Measurements from ENCODE around the gene IPMK. TPM values are rescaled to one million over a fixed set of nuclear protein-coding genes. Genes with fewer than 3 reads are reported as not detected.
"Not testable (repeated sequence)": the region's sequence is repeated elsewhere in the genome, so short reads cannot be mapped to it uniquely, and the experiment has no call there.

IPMK gene
- total RNA-seq, 1 donor from 2014 or later = 5.7 TPM

DNA sequence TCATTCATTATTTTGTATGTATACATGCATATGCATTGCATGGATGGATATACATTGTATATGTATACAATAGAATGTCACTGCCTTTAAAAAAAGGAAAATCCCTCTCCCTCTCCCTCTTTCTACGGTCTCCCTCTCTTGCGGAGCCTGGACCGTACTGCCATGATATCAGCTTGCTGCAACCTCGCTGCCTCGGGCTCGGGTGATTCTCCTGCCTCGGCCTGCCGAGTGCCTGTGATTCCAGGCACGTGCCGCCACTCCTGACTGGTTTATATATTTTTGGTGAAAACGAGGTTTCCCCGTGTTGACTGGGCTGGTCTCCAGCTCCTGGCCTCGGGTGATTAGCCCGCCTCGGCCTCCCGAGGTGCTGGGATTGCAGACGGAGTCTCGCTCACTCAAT lies 24.4 kb downstream of the IPMK start:
- H3K4me1 ChIP-seq = peaks cover 6% of the 10 kb centered on the region
- intact Hi-C loops (cut with DNase I) = no loop called here
- no peak for TF ChIP-seq CTCF (IDR thresholded peaks at IDR 0.05)
- H3K36me3 ChIP-seq = no peaks in the 10 kb centered on the region
- H3K4me3 ChIP-seq = no peak overlapping the region
- DNase-seq (no peak), ATAC-seq (no peak)
- no peak overlapping the region for H3K27ac ChIP-seq
- no peaks in the 10 kb centered on the region for H3K9me3 ChIP-seq
- H3K27me3 ChIP-seq = no peaks in the 10 kb centered on the region

GRCh38 chr10:58241346-58241745 lies 26.3 kb downstream of the IPMK start:
- no peak for TF ChIP-seq CTCF (IDR thresholded peaks at IDR 0.05)
- Histone ChIP-seq H3K27me3 (no peaks in the 10 kb centered on the region), H3K4me3 (no peak overlapping the region), H3K9me3 (no peaks in the 10 kb centered on the region), H3K36me3 (peaks cover under 1% of the 10 kb centered on the region), H3K27ac (no peak overlapping the region), H3K4me1 (peaks cover 6% of the 10 kb centered on the region)
- DNase-seq = no peak
- ATAC-seq = no peak
- intact Hi-C loops (cut with DNase I) = no loop called here

DNA sequence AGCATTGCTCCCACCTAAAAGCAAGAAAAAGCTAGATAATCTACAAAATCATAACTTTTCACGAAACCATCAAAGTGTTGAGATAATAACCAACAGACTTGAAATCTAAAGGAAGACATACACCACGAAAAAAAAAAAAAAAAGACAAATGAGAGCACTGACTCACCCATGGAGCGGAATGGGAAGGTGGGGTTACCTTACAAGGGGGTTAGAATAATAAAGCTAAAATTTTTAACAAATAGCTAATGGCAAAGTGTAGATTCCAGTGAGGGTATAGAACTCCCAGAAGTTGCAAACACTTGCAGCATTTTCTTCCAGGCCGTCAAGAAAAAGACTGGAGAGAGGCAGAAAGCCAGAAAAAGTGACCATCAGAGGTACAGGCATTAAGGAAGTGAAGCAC lies 27.2 kb downstream of the IPMK start:
- peaks cover 7% of the 10 kb centered on the region for H3K36me3 ChIP-seq
- no peak overlapping the region for H3K4me3 ChIP-seq
- DNase-seq (no peak), ATAC-seq (no peak)
- no peaks in the 10 kb centered on the region for H3K9me3 ChIP-seq
- TF ChIP-seq CTCF (IDR thresholded peaks at IDR 0.05) = no peak
- no peak overlapping the region for H3K27ac ChIP-seq
- intact Hi-C loops (cut with DNase I) = no loop called here
- H3K4me1 ChIP-seq = peaks cover 6% of the 10 kb centered on the region
- no peaks in the 10 kb centered on the region for H3K27me3 ChIP-seq

DNA sequence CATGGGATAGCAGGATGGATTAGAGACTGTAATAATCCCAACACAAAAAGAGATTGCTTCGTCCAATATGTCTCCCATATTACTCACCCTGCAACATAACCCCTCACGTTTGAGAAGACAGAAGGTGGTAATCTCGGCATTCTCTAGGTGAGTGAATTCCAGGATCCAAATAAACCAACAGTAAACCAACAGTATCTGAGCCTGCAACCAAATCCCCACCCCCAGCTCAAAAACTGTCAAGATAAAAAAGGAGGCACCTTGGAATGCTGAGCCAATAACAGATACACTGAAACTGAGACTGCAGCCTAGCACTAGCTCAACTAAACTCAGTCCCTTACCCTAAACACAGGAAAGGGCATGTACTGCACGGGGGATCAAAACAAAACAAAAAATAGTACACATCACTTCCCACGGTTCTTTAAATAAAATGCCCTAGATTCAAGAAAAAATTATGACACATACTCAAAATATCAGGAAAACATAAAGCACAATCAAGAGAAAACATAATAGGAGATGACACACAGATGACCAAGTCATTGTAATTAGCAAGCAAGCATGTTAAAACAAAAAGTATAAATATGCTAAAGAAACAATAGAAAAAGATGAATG lies 28.0 kb downstream of the IPMK start:
- ATAC-seq = no peak
- intact Hi-C loops (cut with DNase I) = no loop called here

DNA sequence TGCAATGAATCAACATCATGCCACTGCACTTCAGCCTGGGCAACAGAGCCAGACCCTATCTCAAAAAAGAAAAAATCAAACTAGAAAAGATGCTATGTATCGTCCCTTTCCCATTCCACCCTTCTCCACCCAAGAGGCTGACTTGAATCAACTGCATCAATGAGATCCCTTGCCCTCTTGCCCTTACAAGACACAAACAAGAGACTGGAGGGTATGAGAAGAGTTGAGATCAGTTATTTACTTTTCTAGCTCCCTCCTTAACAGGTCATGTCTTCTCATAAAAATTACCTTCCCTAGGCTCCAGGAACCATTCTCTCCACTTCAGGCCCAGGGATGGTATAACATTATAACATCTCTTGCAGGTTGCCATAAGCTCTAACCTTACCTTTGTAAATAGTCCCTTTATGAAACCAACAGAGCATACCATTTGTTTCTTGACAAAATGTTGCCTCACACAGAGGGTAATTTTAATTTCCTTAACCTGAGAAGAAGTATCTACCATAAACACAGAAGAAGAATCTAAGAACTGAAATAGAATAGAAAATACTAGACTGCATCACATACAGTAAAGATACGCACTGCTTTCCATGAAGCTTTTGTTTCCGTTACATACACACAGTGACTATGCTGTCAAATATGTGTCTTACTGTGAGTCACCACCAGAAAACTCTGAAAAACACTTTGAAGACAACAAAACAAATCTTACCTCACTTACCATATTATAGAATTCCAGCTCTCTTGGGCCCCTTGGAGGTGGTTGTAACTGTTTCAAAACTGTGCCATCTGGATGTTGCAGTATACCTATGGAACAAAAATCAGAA lies 30.5 kb downstream of the IPMK start:
- Histone ChIP-seq H3K9me3 (no peaks in the 10 kb centered on the region), H3K4me3 (no peak overlapping the region), H3K36me3 (peaks cover 12% of the 10 kb centered on the region), H3K4me1 (peaks cover 6% of the 10 kb centered on the region), H3K27me3 (no peaks in the 10 kb centered on the region), H3K27ac (no peak overlapping the region)
- ATAC-seq (no peak), DNase-seq (no peak)
- intact Hi-C loops (cut with DNase I) = no loop called here
- no peak for TF ChIP-seq CTCF (IDR thresholded peaks at IDR 0.05)

More for the DNA sequence above, 28.0 kb downstream of the IPMK start:
- Histone ChIP-seq H3K4me1 (peaks cover 6% of the 10 kb centered on the region), H3K9me3 (no peaks in the 10 kb centered on the region), H3K27ac (no peak overlapping the region), H3K36me3 (peaks cover 12% of the 10 kb centered on the region), H3K4me3 (no peak overlapping the region), H3K27me3 (no peaks in the 10 kb centered on the region)
- no peak for TF ChIP-seq CTCF (IDR thresholded peaks at IDR 0.05)
- DNase-seq = no peak

DNA sequence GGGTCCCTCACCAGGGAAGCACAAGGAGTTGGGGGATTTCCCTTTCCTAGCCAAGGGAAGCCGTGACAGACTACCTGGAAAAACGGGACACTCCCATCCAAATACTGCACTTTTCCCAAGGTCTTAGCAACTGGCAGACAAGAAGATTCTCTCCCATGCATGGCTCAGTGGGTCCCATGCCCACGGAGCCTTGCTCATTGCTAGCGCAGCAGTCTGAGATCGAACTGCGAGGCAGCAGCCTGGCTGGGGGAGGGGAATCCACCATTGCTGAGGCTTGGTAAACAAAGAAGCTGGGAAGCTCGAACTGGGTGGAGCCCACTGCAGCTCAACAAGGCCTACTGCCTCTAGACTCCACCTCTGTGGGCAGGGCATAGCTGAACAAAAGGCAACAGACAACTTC lies 37.8 kb downstream of the IPMK start:
- H3K36me3 ChIP-seq; DNase-seq; H3K27me3 ChIP-seq; H3K4me1 ChIP-seq; H3K4me3 ChIP-seq; intact Hi-C loops (cut with DNase I); H3K9me3 ChIP-seq; ATAC-seq; H3K27ac ChIP-seq: not testable (repeated sequence)
